Skeletal muscle tissue (tissue), 4 donors: Measurements from ENCODE around the gene ZFYVE9. TPM values are rescaled to one million over a fixed set of nuclear protein-coding genes. Genes with fewer than 3 reads are reported as not detected.

ENCODE experiments used
- H3K27ac ChIP-seq: one replicate; pipeline ENCODE4 v1.7.0; 2013; ENCODE audit warnings: mild to moderate bottlenecking, low read depth, low read length, inconsistent platforms
- H3K27me3 ChIP-seq, 3 donors: one replicate each; pipeline ENCODE4 v1.7.0; 2013; ENCODE audit warnings: low read length in 3 of 3; ENCODE audit not compliant: control insufficient read depth in 3 of 3, insufficient read depth in 3 of 3
- H3K36me3 ChIP-seq, 3 donors: one replicate each; pipeline ENCODE4 v1.7.0; 2013; ENCODE audit warnings: low read length in 3 of 3; ENCODE audit not compliant: control insufficient read depth in 3 of 3, insufficient read depth in 3 of 3
- H3K4me1 ChIP-seq, 3 donors: one replicate each; pipeline ENCODE4 v1.7.0; 2013; ENCODE audit warnings: low read length in 3 of 3, mild to moderate bottlenecking in 3 of 3; ENCODE audit not compliant: control insufficient read depth in 3 of 3, insufficient read depth in 3 of 3
- H3K4me3 ChIP-seq, 3 donors: one replicate each; pipeline ENCODE4 v1.7.0; 2013; ENCODE audit warnings: low read length in 3 of 3
- H3K9ac ChIP-seq, 3 donors: one replicate each; pipeline ENCODE4 v1.7.0; 2013; ENCODE audit warnings: low read length in 3 of 3, mild to moderate bottlenecking in 3 of 3, moderate library complexity in 2 of 3, low read depth in 1 of 3
- H3K9me3 ChIP-seq, 3 donors: one replicate each; pipeline ENCODE4 v1.7.0; 2013; ENCODE audit warnings: low read length in 3 of 3; ENCODE audit not compliant: control insufficient read depth in 3 of 3
- total RNA-seq: library from RNA; depleted of rRNA; stranded (reverse); fragments of >200 nt; gene quantifications from one replicate; pipeline ENCODE4 v1.2.3, GENCODE V29; 2014
- donor health status: Osteomylitis.

Gene ZFYVE9
- total RNA-seq, 1 donor from 2014 or later = 33.9 TPM

DNA sequence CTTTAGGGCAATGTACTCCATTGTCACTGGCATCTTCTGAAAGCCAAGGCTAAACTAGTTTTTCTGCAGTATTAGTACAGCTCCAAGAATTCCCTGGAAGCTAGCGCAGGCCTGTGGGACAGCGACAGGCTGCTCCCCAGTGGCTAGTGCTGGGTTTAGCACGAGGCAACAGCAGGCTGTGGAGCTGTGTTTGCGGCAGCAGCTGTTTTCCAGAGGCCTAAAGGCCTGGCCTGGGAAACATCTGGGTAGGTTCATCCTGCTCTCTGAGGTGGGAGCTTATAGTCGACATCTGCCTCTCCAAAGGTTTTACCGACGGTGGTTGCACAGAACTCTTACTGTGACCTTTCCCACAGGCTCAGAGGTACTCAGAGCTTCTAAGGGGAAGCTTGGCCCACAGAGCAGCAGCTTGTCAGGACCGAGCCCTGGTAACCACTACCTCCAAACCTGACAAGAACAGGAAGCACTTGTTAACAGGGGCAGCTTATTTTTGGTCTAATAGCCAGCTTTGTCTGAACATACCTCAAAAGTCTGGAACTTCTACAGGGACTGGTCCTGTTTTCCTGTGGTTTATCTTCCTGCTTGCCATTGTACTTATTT is 206.9 kb downstream of the ZFYVE9 start:
- H3K27me3 ChIP-seq = no peaks in the 10 kb centered on the region
- H3K27ac ChIP-seq = no peak overlapping the region
- no peak overlapping the region for H3K9ac ChIP-seq
- H3K4me1 ChIP-seq = no peaks in the 10 kb centered on the region
- H3K9me3 ChIP-seq = no peaks in the 10 kb centered on the region
- H3K36me3 ChIP-seq = peaks cover 16 to 31% (median 29%) of the 10 kb centered on the region in 3 donors
- no peak overlapping the region for H3K4me3 ChIP-seq

GRCh38 chr1:52352690-52353089 is 210.8 kb downstream of the ZFYVE9 start:
- H3K4me3 ChIP-seq = no peak overlapping the region
- H3K4me1 ChIP-seq = no peaks in the 10 kb centered on the region
- H3K9me3 ChIP-seq = no peaks in the 10 kb centered on the region
- H3K27ac ChIP-seq = no peak overlapping the region
- H3K9ac ChIP-seq = no peak overlapping the region
- H3K36me3 ChIP-seq = peaks cover 55 to 59% (median 55%) of the 10 kb centered on the region in 3 donors
- H3K27me3 ChIP-seq = no peaks in the 10 kb centered on the region

DNA sequence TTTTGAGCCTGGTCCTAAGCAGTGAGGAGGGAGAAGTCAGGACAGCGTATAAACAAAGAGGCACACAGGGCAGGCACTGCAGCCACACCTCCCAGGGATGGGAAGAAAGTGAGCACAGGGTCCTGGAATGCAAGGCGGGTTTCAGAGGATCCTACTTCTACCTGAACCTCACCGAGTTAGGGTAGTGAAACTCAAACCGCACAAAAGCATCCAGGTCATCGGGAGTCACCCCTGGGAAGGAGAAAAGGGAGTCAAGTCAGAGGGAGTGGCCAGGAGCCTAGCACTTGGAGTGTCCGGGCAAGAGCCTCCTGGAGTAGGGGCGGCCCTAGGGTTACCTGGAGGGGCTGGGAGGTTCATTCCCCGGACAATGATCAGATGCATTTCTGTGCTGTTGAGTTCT is 213.5 kb downstream of the ZFYVE9 start:
- H3K9me3 ChIP-seq = no peaks in the 10 kb centered on the region
- H3K4me1 ChIP-seq = no peaks in the 10 kb centered on the region
- no peaks in the 10 kb centered on the region for H3K27me3 ChIP-seq
- H3K4me3 ChIP-seq = no peak overlapping the region
- no peak overlapping the region for H3K9ac ChIP-seq
- H3K36me3 ChIP-seq = peaks cover 79 to 84% (median 83%) of the 10 kb centered on the region in 3 donors
- no peak overlapping the region for H3K27ac ChIP-seq

GRCh38 chr1:52355847-52356505 is 214.1 kb downstream of the ZFYVE9 start:
- H3K4me1 ChIP-seq = no peaks in the 10 kb centered on the region
- H3K27ac ChIP-seq = no peak overlapping the region
- H3K36me3 ChIP-seq = peaks cover 84 to 89% (median 86%) of the 10 kb centered on the region in 3 donors
- H3K9me3 ChIP-seq = no peaks in the 10 kb centered on the region
- no peak overlapping the region for H3K4me3 ChIP-seq
- no peak overlapping the region for H3K9ac ChIP-seq
- no peaks in the 10 kb centered on the region for H3K27me3 ChIP-seq

- H3K36me3 ChIP-seq = peaks cover 93 to 98% (median 94%) of the 10 kb centered on the region in 3 donors
- H3K27me3 ChIP-seq = no peaks in the 10 kb centered on the region
- H3K4me3 ChIP-seq = no peak overlapping the region
- no peaks in the 10 kb centered on the region for H3K4me1 ChIP-seq
- no peaks in the 10 kb centered on the region for H3K9me3 ChIP-seq
- H3K9ac ChIP-seq = no peak overlapping the region
- H3K27ac ChIP-seq = no peak overlapping the region
These were observed 215.0 kb downstream of the ZFYVE9 start for GRCh38 chr1:52356818-52357355.

- Histone ChIP-seq H3K4me3 (no peak overlapping the region), H3K9ac (no peak overlapping the region), H3K4me1 (no peaks in the 10 kb centered on the region), H3K27me3 (no peaks in the 10 kb centered on the region), H3K36me3 (peaks cover 99% of the 10 kb centered on the region in 3 donors), H3K27ac (no peak overlapping the region), H3K9me3 (no peaks in the 10 kb centered on the region)
These were observed 215.5 kb downstream of the ZFYVE9 start for GRCh38 chr1:52357397-52357796.

- H3K4me3 ChIP-seq = no peak overlapping the region
- no peak overlapping the region for H3K27ac ChIP-seq
- H3K27me3 ChIP-seq = no peaks in the 10 kb centered on the region
- H3K9me3 ChIP-seq = no peaks in the 10 kb centered on the region
- peaks cover 89 to 93% (median 90%) of the 10 kb centered on the region in 3 donors for H3K36me3 ChIP-seq
- no peak overlapping the region for H3K9ac ChIP-seq
- H3K4me1 ChIP-seq = peaks cover 0 to under 1% (median under 1%) of the 10 kb centered on the region in 3 donors
These were observed 217.1 kb downstream of the ZFYVE9 start for GRCh38 chr1:52358851-52359497.

GRCh38 chr1:52359676-52360594 is 218.0 kb downstream of the ZFYVE9 start:
- H3K4me3 ChIP-seq = no peak overlapping the region
- H3K27ac ChIP-seq = no peak overlapping the region
- no peaks in the 10 kb centered on the region for H3K9me3 ChIP-seq
- H3K36me3 ChIP-seq = peaks cover 79 to 88% (median 86%) of the 10 kb centered on the region in 3 donors
- peaks cover 6 to 10% (median 10%) of the 10 kb centered on the region in 3 donors for H3K4me1 ChIP-seq
- H3K9ac ChIP-seq = no peak overlapping the region
- H3K27me3 ChIP-seq = no peaks in the 10 kb centered on the region

DNA sequence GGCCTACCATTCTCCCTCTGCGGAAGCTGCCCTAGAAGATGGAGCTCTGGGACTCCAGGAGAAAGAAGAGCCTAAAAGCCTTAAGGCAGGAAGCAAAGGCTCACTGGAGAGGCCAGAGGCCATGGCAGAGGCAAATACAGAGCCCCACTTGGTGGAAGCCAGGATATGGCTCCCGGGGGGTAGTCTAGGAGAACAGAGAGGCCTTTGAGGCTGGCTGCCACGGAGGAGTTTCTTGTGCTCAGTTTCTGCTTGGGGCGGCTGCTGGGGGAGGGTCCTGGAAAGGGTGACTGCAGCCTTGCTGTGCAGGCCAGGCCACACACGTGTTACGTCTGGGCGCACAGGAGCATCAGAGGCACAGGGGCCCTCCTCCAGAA is 218.7 kb downstream of the ZFYVE9 start:
- Histone ChIP-seq H3K4me1 (peaks cover 10 to 16% (median 16%) of the 10 kb centered on the region in 3 donors), H3K4me3 (no peak overlapping the region), H3K9me3 (no peaks in the 10 kb centered on the region), H3K36me3 (peaks cover 73 to 81% (median 79%) of the 10 kb centered on the region in 3 donors), H3K27me3 (no peaks in the 10 kb centered on the region), H3K27ac (no peak overlapping the region), H3K9ac (no peak overlapping the region)
